MM.1S (cell line): Measurements from ENCODE around the gene PAQR7.

Experiments used
- DNase-seq: peaks from one replicate; pipeline ENCODE4 v3.0.0-alpha.2; 2015
- H2AFZ ChIP-seq: fragments of 300-600 bp; sonication (generic); 2 replicates; pipeline ENCODE4 v1.6.0; 2016; ENCODE audit warnings: antibody characterized with exemption, low read length
- H3F3A ChIP-seq: fragments of 300-600 bp; sonication (generic); 2 replicates; pipeline ENCODE4 v1.6.1; 2016; ENCODE audit warnings: mild to moderate bottlenecking, antibody characterized with exemption, low read length, moderate library complexity, mixed read lengths; ENCODE audit not compliant: insufficient read depth
- H3K27ac ChIP-seq: fragments of 300-600 bp; sonication (generic); 2 replicates; pipeline ENCODE4 v1.5.1; 2016; ENCODE audit warnings: mild to moderate bottlenecking, low read length
- H3K27me3 ChIP-seq: fragments of 300-600 bp; sonication (generic); replicated peaks from 2 replicates; pipeline ENCODE4 v1.6.0; 2016; ENCODE audit warnings: low read length; ENCODE audit not compliant: insufficient read depth
- H3K36me3 ChIP-seq: fragments of 300-600 bp; sonication (generic); replicated peaks from 2 replicates; pipeline ENCODE4 v1.6.1; 2016; ENCODE audit warnings: mild to moderate bottlenecking, low read length, mixed read lengths; ENCODE audit not compliant: insufficient read depth
- H3K4me1 ChIP-seq: fragments of 300-600 bp; sonication (generic); 2 replicates; pipeline ENCODE4 v1.6.1; 2016; ENCODE audit warnings: low read length, mixed read lengths
- H3K4me2 ChIP-seq: fragments of 300-600 bp; sonication (generic); 2 replicates; pipeline ENCODE4 v1.6.0; 2016; ENCODE audit warnings: low read depth, low read length
- H3K4me3 ChIP-seq: fragments of 300-600 bp; sonication (generic); 2 replicates; pipeline ENCODE4 v1.5.1; 2016; ENCODE audit warnings: low read length, mixed read lengths
- H3K79me2 ChIP-seq: fragments of 300-600 bp; sonication (generic); 2 replicates; pipeline ENCODE4 v1.6.1; 2016; ENCODE audit warnings: mixed run types, low read length, mixed read lengths
- H3K9ac ChIP-seq: fragments of 300-600 bp; sonication (generic); 2 replicates; pipeline ENCODE4 v1.6.1; 2016; ENCODE audit warnings: low read length, mixed read lengths
- H3K9me2 ChIP-seq: fragments of 300-600 bp; sonication (generic); replicated peaks from 2 replicates; pipeline ENCODE4 v1.6.1; 2016; ENCODE audit warnings: mild to moderate bottlenecking, low read length, mixed read lengths; ENCODE audit not compliant: insufficient read depth
- H3K9me3 ChIP-seq: fragments of 300-600 bp; sonication (generic); replicated peaks from 2 replicates; pipeline ENCODE4 v1.6.1; 2016; ENCODE audit warnings: mild to moderate bottlenecking, low read length, mixed read lengths; ENCODE audit not compliant: insufficient read depth
- H4K20me1 ChIP-seq: fragments of 300-600 bp; sonication (generic); 2 replicates; pipeline ENCODE4 v1.6.1; 2016; ENCODE audit warnings: mild to moderate bottlenecking, low read length, moderate library complexity, mixed read lengths; ENCODE audit not compliant: insufficient read depth
- EZH2 ChIP-seq: fragments of 300-600 bp; sonication (generic); optimal IDR thresholded peaks from 2 replicates; pipeline ENCODE3; 2017; ENCODE audit warnings: low read depth, mild to moderate bottlenecking, antibody characterized with exemption, low read length, mixed read lengths
- EZH2phosphoT487 ChIP-seq: fragments of 300-600 bp; sonication (generic); IDR thresholded peaks from 2 replicates; pipeline ENCODE4 v1.6.1; 2018; ENCODE audit warnings: antibody characterized with exemption, low read length
- TF ChIP-seq, protein P1 (sequence below): fragments of 300-600 bp; sonication (generic); IDR thresholded peaks from 2 replicates; pipeline ENCODE4 v1.5.1; 2016; ENCODE audit warnings: antibody characterized with exemption, low read length, mixed read lengths

PAQR7 gene

DNA sequence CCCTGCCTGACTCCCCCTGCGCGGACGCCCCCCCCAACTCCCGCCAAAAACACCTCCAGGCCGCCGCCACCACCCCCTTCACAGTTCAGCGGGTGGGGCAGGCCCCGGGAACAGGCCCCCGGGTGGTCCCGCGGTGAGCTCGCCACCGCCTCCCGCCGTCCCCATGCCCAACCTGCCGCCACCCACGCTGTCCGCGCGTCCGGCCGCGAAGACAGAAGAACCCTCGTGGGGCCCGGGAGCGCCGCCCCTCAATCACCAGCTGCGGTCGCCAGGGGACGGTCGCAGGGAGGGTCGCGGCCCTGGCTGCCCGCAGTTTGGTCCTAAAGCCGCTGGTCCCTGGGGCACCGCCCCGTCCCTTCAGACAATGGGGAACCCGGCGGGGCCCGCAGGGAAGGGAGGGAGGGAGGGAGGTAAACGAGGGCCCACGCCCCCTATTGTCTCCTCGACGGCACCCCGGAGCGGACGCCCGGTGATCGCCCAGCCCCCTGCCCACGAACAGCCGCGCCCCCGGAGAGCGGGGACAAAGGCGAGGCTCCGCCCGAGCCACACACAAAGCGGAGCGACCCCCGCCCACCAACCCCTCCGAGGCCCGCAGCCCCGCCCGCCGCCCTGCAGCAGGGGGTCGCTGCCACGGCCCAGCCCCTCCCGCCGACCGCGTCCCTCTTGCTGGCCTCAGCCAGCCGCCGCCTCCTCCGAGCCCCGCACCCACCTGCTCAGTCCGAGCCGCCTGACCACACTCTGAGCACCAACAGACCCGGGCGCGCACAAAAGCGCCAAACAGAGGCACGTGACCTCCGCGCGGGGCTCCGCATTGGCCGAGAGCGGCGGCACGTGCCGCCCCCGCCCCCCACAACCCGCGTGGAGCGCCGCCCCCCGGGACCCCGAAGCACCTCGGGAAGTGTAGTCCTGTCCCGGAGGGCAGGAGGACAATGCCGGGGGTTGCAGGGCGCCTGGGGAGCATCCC lies 30.5 kb upstream of the PAQR7 start, which contains the start of gene STMN1:
TSS of gene STMN1 (minus strand) at position 740 of the 964 bp plus-strand sequence. CDS start 1,743 bp downstream, outside the sequence.
- no peaks in the 10 kb centered on the region for H4K20me1 ChIP-seq
- peak within 1 kb of the TSS; percentile 91 for H3K9ac ChIP-seq
- H3K27ac ChIP-seq, result peak within 1 kb of the TSS; percentile 47; the same call in 1 of the 2 replicates
- peaks cover 17% of the 10 kb centered on the region for H3K4me1 ChIP-seq
- H3K27me3 ChIP-seq, result peaks cover 16% of the 10 kb centered on the region
- H3K79me2 ChIP-seq, result peaks cover 45% of the 10 kb centered on the region
- peaks cover 26% of the 10 kb centered on the region for H3K36me3 ChIP-seq
- peak within 1 kb of the TSS; percentile 73 for H3K4me2 ChIP-seq
- no peaks in the 10 kb centered on the region for H3K9me2 ChIP-seq
- no peaks in the 10 kb centered on the region for H3K9me3 ChIP-seq
- H2AFZ ChIP-seq, result peak within 1 kb of the TSS; percentile 71
- H3F3A ChIP-seq, result peaks cover 17% of the 10 kb centered on the region; the same call in 1 of the 2 replicates
- H3K4me3 ChIP-seq, result peak within 1 kb of the TSS; percentile 69
- peak; percentile 95 for DNase-seq
- TF ChIP-seq, protein P1, sequence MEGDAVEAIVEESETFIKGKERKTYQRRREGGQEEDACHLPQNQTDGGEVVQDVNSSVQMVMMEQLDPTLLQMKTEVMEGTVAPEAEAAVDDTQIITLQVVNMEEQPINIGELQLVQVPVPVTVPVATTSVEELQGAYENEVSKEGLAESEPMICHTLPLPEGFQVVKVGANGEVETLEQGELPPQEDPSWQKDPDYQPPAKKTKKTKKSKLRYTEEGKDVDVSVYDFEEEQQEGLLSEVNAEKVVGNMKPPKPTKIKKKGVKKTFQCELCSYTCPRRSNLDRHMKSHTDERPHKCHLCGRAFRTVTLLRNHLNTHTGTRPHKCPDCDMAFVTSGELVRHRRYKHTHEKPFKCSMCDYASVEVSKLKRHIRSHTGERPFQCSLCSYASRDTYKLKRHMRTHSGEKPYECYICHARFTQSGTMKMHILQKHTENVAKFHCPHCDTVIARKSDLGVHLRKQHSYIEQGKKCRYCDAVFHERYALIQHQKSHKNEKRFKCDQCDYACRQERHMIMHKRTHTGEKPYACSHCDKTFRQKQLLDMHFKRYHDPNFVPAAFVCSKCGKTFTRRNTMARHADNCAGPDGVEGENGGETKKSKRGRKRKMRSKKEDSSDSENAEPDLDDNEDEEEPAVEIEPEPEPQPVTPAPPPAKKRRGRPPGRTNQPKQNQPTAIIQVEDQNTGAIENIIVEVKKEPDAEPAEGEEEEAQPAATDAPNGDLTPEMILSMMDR, result no peak
- no peak for TF ChIP-seq EZH2phosphoT487
- no peak for TF ChIP-seq EZH2

DNA sequence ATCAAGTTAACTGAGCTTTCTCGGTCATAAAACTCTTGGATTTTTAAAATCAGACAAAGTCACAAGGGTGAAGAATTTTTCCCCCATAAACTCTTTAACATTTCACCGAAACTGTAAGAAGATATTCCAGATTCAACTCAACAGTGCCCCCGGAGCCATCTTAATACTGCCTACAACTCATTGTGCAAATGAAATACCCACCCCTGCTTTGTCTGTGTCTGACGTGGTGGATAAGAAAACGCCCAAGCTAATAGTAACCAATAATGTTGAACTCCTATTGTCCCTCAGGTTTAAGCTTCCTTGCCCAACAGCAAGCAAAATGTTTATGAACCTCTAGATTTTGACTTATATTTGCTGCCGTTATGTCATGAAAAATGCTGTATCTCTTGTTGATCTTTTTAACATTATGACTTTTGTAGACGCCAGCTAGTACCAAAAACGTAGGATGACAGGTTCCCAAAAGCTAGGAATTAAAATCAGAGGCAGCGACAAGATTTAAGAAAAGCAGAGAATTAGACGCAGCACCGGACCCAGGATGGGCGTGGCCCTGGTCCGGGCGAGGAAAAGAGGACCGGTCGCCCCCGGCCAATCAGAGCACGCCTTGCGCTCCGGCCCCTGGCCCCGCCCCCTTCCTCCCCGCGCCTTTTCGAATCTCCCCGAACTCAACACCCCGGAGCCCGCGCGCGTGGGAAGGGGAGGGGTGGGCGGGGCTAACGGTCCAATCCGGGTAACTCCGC lies 29.6 kb upstream of the PAQR7 start:
- Histone ChIP-seq H3K36me3 (peaks cover 27% of the 10 kb centered on the region), H2AFZ (peak overlapping the region; percentile 37), H3K9ac (peak overlapping the region; percentile 91), H4K20me1 (no peaks in the 10 kb centered on the region), H3K27ac (peak overlapping the region; percentile 47; the same call in 1 of the 2 replicates), H3K9me2 (no peaks in the 10 kb centered on the region), H3K4me1 (peaks cover 17% of the 10 kb centered on the region), H3K27me3 (peaks cover 16% of the 10 kb centered on the region), H3F3A (peaks cover 17% of the 10 kb centered on the region; the same call in 1 of the 2 replicates), H3K4me3 (peak overlapping the region; percentile 69), H3K79me2 (peaks cover 53% of the 10 kb centered on the region), H3K9me3 (no peaks in the 10 kb centered on the region), H3K4me2 (peak overlapping the region; percentile 73)
- TF ChIP-seq, protein P1, result 0 out of 2 replicates have a peak, but pooled peaks have one; percentile 15
- no peak for TF ChIP-seq EZH2phosphoT487
- DNase-seq, result peak; percentile 95

DNA sequence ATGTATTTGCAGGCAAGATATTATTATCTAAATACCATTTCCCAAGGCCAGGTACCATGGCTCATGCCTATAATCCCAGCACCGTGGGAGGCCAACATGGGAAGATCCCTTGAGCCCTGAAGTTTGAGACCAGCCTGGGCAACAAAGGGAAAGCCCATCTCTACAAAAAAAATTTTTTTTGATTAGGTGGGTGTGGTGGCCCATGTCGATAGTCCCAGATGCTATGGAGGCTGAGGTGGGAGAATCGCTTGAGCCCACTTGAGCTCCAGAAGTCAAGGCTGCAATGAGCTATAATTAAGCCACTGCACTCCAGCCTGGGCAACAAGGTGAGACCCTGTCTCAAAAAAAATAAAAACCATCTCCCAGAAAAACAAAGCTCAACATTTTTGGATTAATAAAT lies 28.5 kb upstream of the PAQR7 start:
- TF ChIP-seq EZH2, result no peak
- no peak for TF ChIP-seq EZH2phosphoT487
- Histone ChIP-seq H3K27me3 (peaks cover 16% of the 10 kb centered on the region), H3K9ac (peak overlapping the region; percentile 55; the same call in 1 of the 2 replicates), H3K4me1 (peaks cover 17% of the 10 kb centered on the region), H3F3A (peaks cover 24% of the 10 kb centered on the region), H3K4me2 (peak overlapping the region; percentile 73), H3K4me3 (peak overlapping the region; percentile 69; the same call in 1 of the 2 replicates), H3K36me3 (peaks cover 33% of the 10 kb centered on the region), H3K27ac (no peak overlapping the region), H3K9me3 (no peaks in the 10 kb centered on the region), H4K20me1 (no peaks in the 10 kb centered on the region), H2AFZ (no peak overlapping the region), H3K79me2 (peaks cover 57% of the 10 kb centered on the region), H3K9me2 (no peaks in the 10 kb centered on the region)
- no peak for DNase-seq
